ENCODE measurements around the gene MRPL12. TPM values are rescaled to one million over a fixed set of nuclear protein-coding genes. Genes with fewer than 3 reads are reported as not detected.
A peak's percentile ranks its signal among the peaks of the same experiment; 100 is the strongest.

MRPL12 gene
- total RNA-seq, 1 donor from 2014 or later, result 157 TPM

DNA sequence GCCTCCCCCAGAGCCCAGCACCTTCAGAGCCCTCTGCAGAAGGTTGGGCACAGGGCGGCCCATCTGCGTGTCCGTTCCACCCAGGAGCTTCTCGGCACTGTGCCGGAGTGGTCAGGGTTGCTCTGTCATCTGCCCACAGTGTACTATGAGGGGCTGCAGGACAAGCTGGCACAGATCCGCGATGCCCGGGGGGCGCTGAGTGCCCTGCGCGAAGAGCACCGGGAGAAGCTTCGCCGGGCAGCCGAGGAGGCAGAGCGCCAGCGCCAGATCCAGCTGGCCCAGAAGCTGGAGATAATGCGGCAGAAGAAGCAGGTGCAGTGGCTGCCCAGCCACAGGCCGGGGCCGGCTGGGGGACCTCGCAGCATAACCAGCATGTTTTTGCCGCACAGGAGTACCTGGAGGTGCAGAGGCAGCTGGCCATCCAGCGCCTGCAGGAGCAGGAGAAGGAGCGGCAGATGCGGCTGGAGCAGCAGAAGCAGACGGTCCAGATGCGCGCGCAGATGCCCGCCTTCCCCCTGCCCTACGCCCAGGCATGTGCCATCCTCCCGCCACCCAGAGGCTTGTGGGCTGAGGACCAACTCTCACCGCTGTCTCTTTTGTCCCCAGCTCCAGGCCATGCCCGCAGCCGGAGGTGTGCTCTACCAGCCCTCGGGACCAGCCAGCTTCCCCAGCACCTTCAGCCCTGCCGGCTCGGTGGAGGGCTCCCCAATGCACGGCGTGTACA lies 6.8 kb upstream of the MRPL12 start:
- H3K36me3 ChIP-seq, result peaks cover 90% of the 10 kb centered on the region
- no peaks in the 10 kb centered on the region for H3K27me3 ChIP-seq (ENCODE audit: low read depth)
- DNase-seq, result no peak
- H3K9me3 ChIP-seq (replicated peaks), result no peaks in the 10 kb centered on the region
- no peak overlapping the region for H3K4me3 ChIP-seq
- H3K4me1 ChIP-seq, result peaks cover 31% of the 10 kb centered on the region
- TF ChIP-seq, protein P1, sequence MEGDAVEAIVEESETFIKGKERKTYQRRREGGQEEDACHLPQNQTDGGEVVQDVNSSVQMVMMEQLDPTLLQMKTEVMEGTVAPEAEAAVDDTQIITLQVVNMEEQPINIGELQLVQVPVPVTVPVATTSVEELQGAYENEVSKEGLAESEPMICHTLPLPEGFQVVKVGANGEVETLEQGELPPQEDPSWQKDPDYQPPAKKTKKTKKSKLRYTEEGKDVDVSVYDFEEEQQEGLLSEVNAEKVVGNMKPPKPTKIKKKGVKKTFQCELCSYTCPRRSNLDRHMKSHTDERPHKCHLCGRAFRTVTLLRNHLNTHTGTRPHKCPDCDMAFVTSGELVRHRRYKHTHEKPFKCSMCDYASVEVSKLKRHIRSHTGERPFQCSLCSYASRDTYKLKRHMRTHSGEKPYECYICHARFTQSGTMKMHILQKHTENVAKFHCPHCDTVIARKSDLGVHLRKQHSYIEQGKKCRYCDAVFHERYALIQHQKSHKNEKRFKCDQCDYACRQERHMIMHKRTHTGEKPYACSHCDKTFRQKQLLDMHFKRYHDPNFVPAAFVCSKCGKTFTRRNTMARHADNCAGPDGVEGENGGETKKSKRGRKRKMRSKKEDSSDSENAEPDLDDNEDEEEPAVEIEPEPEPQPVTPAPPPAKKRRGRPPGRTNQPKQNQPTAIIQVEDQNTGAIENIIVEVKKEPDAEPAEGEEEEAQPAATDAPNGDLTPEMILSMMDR (IDR thresholded peaks at IDR 0.05; ENCODE audit: borderline replicate concordance), result no peak
- intact Hi-C loops (cut with micrococcal nuclease), result no loop called here
- peak overlapping the region; percentile 79 for H3K27ac ChIP-seq (replicated peaks)

GRCh38 chr17:81697261-81698044 lies 5.7 kb upstream of the MRPL12 start:
- no peaks in the 10 kb centered on the region for H3K27me3 ChIP-seq (ENCODE audit: low read depth)
- H3K27ac ChIP-seq (replicated peaks), result peak overlapping the region; percentile 79
- H3K4me3 ChIP-seq, result peak overlapping the region; percentile 10
- DNase-seq, result no peak
- TF ChIP-seq, protein P1 (IDR thresholded peaks at IDR 0.05; ENCODE audit: borderline replicate concordance), result no peak
- intact Hi-C loops (cut with micrococcal nuclease), result no loop called here
- H3K9me3 ChIP-seq (replicated peaks), result no peaks in the 10 kb centered on the region
- H3K4me1 ChIP-seq, result peaks cover 42% of the 10 kb centered on the region
- peaks cover 84% of the 10 kb centered on the region for H3K36me3 ChIP-seq

GRCh38 chr17:81700353-81701287 lies 2.5 kb upstream of the MRPL12 start:
- TF ChIP-seq, protein P1 (IDR thresholded peaks at IDR 0.05; ENCODE audit: borderline replicate concordance), result no peak
- Histone ChIP-seq H3K9me3 (replicated peaks) (no peaks in the 10 kb centered on the region), H3K36me3 (peaks cover 65% of the 10 kb centered on the region), H3K4me1 (peaks cover 64% of the 10 kb centered on the region), H3K27me3 (ENCODE audit: low read depth) (no peaks in the 10 kb centered on the region), H3K27ac (replicated peaks) (no peak overlapping the region), H3K4me3 (no peak overlapping the region)
- intact Hi-C loops (cut with micrococcal nuclease), result no loop called here
- no peak for DNase-seq

DNA sequence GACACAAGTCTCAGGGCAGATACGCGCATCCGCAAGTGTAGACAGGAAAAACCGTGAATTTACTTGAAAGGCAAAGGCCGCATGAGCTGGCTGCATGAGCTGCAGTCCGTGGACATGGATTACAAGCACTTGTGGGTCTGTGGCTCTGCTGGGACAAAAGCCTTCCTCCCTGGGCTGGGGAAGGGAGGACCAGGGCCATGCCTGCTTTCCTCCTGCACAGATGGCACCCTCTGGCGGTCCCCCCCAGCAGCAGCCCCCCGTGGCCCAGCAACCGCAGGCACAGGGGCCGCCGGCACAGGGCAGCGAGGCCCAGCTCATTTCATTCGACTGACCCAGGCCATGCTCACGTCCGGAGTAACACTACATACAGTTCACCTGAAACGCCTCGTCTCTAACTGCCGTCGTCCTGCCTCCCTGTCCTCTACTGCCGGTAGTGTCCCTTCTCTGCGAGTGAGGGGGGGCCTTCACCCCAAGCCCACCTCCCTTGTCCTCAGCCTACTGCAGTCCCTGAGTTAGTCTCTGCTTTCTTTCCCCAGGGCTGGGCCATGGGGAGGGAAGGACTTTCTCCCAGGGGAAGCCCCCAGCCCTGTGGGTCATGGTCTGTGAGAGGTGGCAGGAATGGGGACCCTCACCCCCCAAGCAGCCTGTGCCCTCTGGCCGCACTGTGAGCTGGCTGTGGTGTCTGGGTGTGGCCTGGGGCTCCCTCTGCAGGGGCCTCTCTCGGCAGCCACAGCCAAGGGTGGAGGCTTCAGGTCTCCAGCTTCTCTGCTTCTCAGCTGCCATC lies 1.7 kb upstream of the MRPL12 start:
- H3K36me3 ChIP-seq, result peaks cover 65% of the 10 kb centered on the region
- TF ChIP-seq, protein P1 (IDR thresholded peaks at IDR 0.05; ENCODE audit: borderline replicate concordance), result no peak
- no peaks in the 10 kb centered on the region for H3K9me3 ChIP-seq (replicated peaks)
- DNase-seq, result no peak
- H3K27me3 ChIP-seq (ENCODE audit: low read depth), result no peaks in the 10 kb centered on the region
- intact Hi-C loops (cut with micrococcal nuclease), result no loop called here
- peak overlapping the region; percentile 98 for H3K4me3 ChIP-seq
- H3K27ac ChIP-seq (replicated peaks), result peak overlapping the region; percentile 19
- H3K4me1 ChIP-seq, result peaks cover 61% of the 10 kb centered on the region
